Measurements from ENCODE around the gene PRKCI. TPM values are rescaled to one million over a fixed set of nuclear protein-coding genes. Genes with fewer than 3 reads are reported as not detected.

The PRKCI gene
- total and polyA plus RNA-seq, 2 donors (not counting 1 experiment from before 2014, with no cell fraction given), result 1.8 to 11.1 TPM

GRCh38 chr3:170290194-170290593 lies 68.0 kb downstream of the PRKCI start:
- Mint-ChIP-seq H3K9me3 (ENCODE audit: insufficient read depth) (no peaks in the 10 kb centered on the region), H3K27me3 (no peaks in the 10 kb centered on the region), H3K4me3 (no peak overlapping the region), H3K27ac (no peak overlapping the region), H3K4me1 (no peaks in the 10 kb centered on the region)
- ATAC-seq (ENCODE audit: low read depth), result no peak
- WGBS (ENCODE audit: insufficient coverage), result no CpG with 5 or more reads among the region's 2 CpGs
- no peaks in the 10 kb centered on the region for H3K36me3 ChIP-seq (replicated peaks in 1 of 2; ENCODE audit: control extremely low read depth in 1 of 2, control insufficient read depth in 1 of 2, extremely low read depth in 1 of 2, insufficient read depth in 2 of 2, low read length in 1 of 2)
- no peak for DNase-seq
- no peak overlapping the region for H3K4me3 ChIP-seq (ENCODE audit: control extremely low read depth in 1 of 5, extremely low read depth in 1 of 5, insufficient read depth in 1 of 5, low read depth in 2 of 5, low read length in 4 of 5)
- no peak overlapping the region for H2AFZ ChIP-seq (ENCODE audit: insufficient read depth, low read depth, low read length, poor library complexity, severe bottlenecking)
- H3K79me2 ChIP-seq (ENCODE audit: control insufficient read depth, insufficient read depth, low read length), result no peaks in the 10 kb centered on the region
- intact Hi-C loops (cut with micrococcal nuclease), result no loop called here
- ChIA-PET POLR2A (no interaction called here), CTCF (interaction anchor here (1.5 kb wide), 1 partner anchor 19 kb away, joined by 4 read pairs; no protein-coding TSS in a partner anchor)
- H3K9me3 ChIP-seq (ENCODE audit: control extremely low read depth in 1 of 3, control insufficient read depth in 2 of 3, insufficient read depth in 1 of 3, low read length in 2 of 3), result no peaks in the 10 kb centered on the region
- no peaks in the 10 kb centered on the region for H4K20me1 ChIP-seq (ENCODE audit: control insufficient read depth, insufficient read depth, low read length, poor library complexity, severe bottlenecking)
- no peak overlapping the region for H3K27ac ChIP-seq (ENCODE audit: low read length in 2 of 2)
- TF ChIP-seq EZH2 (IDR thresholded peaks at IDR 0.05; ENCODE audit: borderline replicate concordance, insufficient read depth, low read depth, low read length, poor library complexity, severe bottlenecking) (no peak), CTCF (IDR thresholded peaks at IDR 0.05) (no peak)
- H3K9ac ChIP-seq (ENCODE audit: low read length), result no peak overlapping the region
- H3K27me3 ChIP-seq (replicated peaks in 1 of 4; ENCODE audit: control extremely low read depth in 1 of 4, control insufficient read depth in 3 of 4, insufficient read depth in 4 of 4, low read length in 3 of 4), result no peaks in the 10 kb centered on the region
- H3K4me2 ChIP-seq (replicated peaks; ENCODE audit: low read depth, low read length, poor library complexity, severe bottlenecking), result no peak overlapping the region
- no peaks in the 10 kb centered on the region for H3K4me1 ChIP-seq (ENCODE audit: control insufficient read depth in 2 of 2, insufficient read depth in 2 of 2, low read length in 2 of 2)

DNA sequence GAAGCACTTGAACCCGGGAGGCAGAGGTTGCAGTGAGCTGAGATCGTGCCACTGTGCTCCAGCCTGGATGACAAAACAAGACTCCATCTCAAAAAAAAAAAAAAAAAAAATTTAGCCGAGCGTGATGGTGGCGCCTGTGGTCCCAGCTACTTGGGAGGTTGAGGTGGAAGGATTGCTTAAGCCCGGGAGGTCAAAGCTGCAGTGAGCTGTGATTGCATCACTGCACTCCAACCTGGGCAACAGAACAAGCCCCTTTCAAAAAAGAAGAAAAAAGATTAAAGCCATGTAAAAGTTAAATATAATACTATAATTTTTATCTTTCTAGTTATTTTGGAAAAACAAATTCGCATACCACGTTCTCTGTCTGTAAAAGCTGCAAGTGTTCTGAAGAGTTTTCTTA lies 73.4 kb downstream of the PRKCI start:
- H3K27me3 Mint-ChIP-seq, result no peaks in the 10 kb centered on the region
- H3K27ac Mint-ChIP-seq, result no peak overlapping the region
- ChIA-PET CTCF (no interaction called here), POLR2A (interaction anchor here (0.6 kb wide), 1 partner anchor 87 kb away, joined by 4 read pairs; no protein-coding TSS in a partner anchor)
- DNase-seq (no peak), ATAC-seq (ENCODE audit: low read depth) (no peak)
- Histone ChIP-seq H3K9me3 (ENCODE audit: control extremely low read depth in 1 of 3, control insufficient read depth in 2 of 3, insufficient read depth in 1 of 3, low read length in 2 of 3) (peaks cover 0 to 3% (median 0%) of the 10 kb centered on the region in 3 donors), H3K4me1 (ENCODE audit: control insufficient read depth in 2 of 2, insufficient read depth in 2 of 2, low read length in 2 of 2) (peaks cover 0 to 4% of the 10 kb centered on the region in 2 donors), H4K20me1 (ENCODE audit: control insufficient read depth, insufficient read depth, low read length, poor library complexity, severe bottlenecking) (no peaks in the 10 kb centered on the region), H3K27ac (ENCODE audit: low read length in 2 of 2) (no peak overlapping the region), H3K79me2 (ENCODE audit: control insufficient read depth, insufficient read depth, low read length) (no peaks in the 10 kb centered on the region), H3K36me3 (replicated peaks in 1 of 2; ENCODE audit: control extremely low read depth in 1 of 2, control insufficient read depth in 1 of 2, extremely low read depth in 1 of 2, insufficient read depth in 2 of 2, low read length in 1 of 2) (no peaks in the 10 kb centered on the region), H3K4me2 (replicated peaks; ENCODE audit: low read depth, low read length, poor library complexity, severe bottlenecking) (no peak overlapping the region), H3K9ac (ENCODE audit: low read length) (no peak overlapping the region), H3K27me3 (replicated peaks in 1 of 4; ENCODE audit: control extremely low read depth in 1 of 4, control insufficient read depth in 3 of 4, insufficient read depth in 4 of 4, low read length in 3 of 4) (no peaks in the 10 kb centered on the region), H3K4me3 (ENCODE audit: control extremely low read depth in 1 of 5, extremely low read depth in 1 of 5, insufficient read depth in 1 of 5, low read depth in 2 of 5, low read length in 4 of 5) (no peak overlapping the region), H2AFZ (ENCODE audit: insufficient read depth, low read depth, low read length, poor library complexity, severe bottlenecking) (no peak overlapping the region)
- H3K4me1 Mint-ChIP-seq, result peaks cover 10% of the 10 kb centered on the region
- H3K4me3 Mint-ChIP-seq, result no peak overlapping the region
- WGBS (ENCODE audit: insufficient coverage), result no CpG with 5 or more reads among the region's 8 CpGs
- intact Hi-C loops (cut with micrococcal nuclease), result no loop called here
- TF ChIP-seq CTCF (IDR thresholded peaks at IDR 0.05), result no peak
- no peak for TF ChIP-seq EZH2 (IDR thresholded peaks at IDR 0.05; ENCODE audit: borderline replicate concordance, insufficient read depth, low read depth, low read length, poor library complexity, severe bottlenecking)
- H3K9me3 Mint-ChIP-seq (ENCODE audit: insufficient read depth), result no peaks in the 10 kb centered on the region
